GM12801 (cell line): ENCODE data around the gene COL1A1.

Experiments
- TF ChIP-seq, protein P1 (sequence below): IDR thresholded peaks from one replicate; pipeline ENCODE4 v1.5.1; 2011; ENCODE audit warnings: control low read depth; ENCODE audit not compliant: insufficient read length; ENCODE audit errors: extremely low read depth

The COL1A1 gene

DNA sequence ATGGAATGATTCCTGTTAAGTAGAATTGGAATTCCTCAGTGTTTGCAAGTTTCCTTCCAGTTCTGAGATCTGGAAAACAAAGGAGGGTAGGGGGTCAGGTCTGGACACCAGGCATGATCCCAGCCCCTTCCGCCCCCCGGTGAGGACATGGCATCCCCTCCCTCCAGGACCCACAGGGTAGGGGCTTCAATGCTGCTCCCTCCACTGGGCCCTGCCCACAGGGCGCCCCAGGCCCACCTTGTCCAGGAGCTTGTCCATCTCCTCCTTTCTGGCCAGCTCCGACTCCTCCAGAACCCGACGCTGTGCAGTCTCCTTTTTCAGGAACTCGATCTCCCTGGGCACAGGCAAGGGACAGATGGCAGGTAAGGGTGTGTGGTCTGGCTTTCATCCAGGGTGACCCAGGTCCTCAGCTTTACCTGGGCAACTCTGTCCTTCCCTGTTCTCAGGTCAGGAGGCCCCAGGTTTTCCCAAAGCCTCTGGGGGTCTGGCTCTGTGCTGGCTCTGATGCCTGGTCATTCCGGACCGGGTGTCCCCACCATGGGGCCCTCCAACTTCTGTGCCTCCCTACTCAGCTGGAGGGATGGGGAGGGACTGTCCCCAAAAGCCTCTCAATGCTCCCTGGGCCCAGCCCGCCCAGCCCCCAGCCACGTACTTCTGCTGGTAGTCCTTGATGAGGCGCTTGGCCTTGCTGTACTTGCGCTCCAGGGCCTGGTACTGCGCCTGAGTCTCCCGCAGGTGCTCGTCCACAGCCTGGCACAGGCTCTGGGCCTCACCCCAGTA, 65.9 kb downstream of the COL1A1 start:
- TF ChIP-seq, protein P1, sequence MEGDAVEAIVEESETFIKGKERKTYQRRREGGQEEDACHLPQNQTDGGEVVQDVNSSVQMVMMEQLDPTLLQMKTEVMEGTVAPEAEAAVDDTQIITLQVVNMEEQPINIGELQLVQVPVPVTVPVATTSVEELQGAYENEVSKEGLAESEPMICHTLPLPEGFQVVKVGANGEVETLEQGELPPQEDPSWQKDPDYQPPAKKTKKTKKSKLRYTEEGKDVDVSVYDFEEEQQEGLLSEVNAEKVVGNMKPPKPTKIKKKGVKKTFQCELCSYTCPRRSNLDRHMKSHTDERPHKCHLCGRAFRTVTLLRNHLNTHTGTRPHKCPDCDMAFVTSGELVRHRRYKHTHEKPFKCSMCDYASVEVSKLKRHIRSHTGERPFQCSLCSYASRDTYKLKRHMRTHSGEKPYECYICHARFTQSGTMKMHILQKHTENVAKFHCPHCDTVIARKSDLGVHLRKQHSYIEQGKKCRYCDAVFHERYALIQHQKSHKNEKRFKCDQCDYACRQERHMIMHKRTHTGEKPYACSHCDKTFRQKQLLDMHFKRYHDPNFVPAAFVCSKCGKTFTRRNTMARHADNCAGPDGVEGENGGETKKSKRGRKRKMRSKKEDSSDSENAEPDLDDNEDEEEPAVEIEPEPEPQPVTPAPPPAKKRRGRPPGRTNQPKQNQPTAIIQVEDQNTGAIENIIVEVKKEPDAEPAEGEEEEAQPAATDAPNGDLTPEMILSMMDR: no peak

DNA sequence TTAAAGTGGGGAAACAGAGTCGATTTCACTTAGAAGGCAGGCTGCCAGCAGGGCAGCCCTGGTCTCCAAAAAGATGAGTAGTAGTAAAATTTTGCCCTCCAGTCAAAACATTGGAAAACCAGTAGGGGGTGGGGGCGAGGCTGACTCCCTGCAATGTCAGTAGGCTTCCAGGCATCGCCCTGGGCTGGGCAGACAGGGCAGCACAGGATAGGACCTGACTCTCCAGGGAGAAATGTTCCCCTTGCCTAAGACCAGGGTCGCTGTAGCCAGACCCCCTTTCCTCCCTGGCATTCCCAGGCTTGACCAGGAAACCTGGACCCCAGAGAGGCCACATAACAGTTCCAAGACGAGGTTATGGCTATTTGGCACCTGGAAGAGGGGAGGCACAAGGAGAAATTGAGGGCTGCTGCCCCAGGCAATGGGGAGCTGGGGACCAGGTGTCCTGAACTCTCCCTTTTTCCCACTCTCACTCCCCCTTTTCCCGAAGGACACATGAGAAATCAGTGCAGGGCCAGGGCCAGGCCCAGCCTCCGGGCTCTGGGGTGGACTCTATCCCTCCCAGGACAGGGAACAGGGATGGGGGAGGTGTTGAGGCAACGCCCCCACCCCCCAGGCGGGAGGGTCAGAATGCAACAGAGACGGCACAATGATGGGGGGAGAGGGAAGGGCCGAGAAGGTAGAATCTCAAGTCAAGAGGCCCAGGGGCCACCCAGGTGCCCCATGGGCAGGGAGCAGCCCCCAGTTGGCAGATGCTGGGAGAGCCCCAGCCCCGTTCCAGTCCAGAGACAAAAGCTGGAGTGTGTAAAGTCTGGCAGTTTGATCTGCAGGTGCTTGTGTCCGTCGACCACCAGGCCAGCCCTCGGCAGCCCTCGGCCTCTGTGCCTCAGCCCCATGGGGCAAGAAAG, 67.0 kb downstream of the COL1A1 start:
- TF ChIP-seq, protein P1: no peak

GRCh38 chr17:50133769-50134099, 67.7 kb downstream of the COL1A1 start:
- TF ChIP-seq, protein P1: no peak
